H1 (cell line): ENCODE data around the gene PTCD3. TPM values are rescaled to one million over a fixed set of nuclear protein-coding genes. Genes with fewer than 3 reads are reported as not detected.

Source experiments
- CEBPB ChIP-seq: IDR thresholded peaks from 2 replicates; pipeline ENCODE4 v1.6.1; 2012; ENCODE audit warnings: low read depth, low read length
- CHD1 ChIP-seq: IDR thresholded peaks from 2 replicates; pipeline ENCODE4 v1.6.1; 2012; ENCODE audit warnings: low read depth, low read length, improper control_type of control experiment
- CHD2 ChIP-seq: IDR thresholded peaks from 2 replicates; pipeline ENCODE4 v1.6.1; 2012; ENCODE audit warnings: low read length, improper control_type of control experiment
- CTBP2 ChIP-seq: IDR thresholded peaks from 2 replicates; pipeline ENCODE4 v1.7.0; 2011; ENCODE audit warnings: borderline replicate concordance, mild to moderate bottlenecking, moderate library complexity, mixed read lengths, low read length; ENCODE audit not compliant: insufficient read depth, insufficient read length
- EGR1 ChIP-seq: IDR thresholded peaks from 2 replicates; pipeline ENCODE4 v1.6.1; 2011; ENCODE audit warnings: low read depth, low read length, borderline replicate concordance
- EP300 ChIP-seq, 2 experiments: IDR thresholded peaks; 1 replicate in 1 of 2; 2 replicates in 1 of 2; pipeline ENCODE4 v1.6.1; 2011 to 2012; ENCODE audit warnings: low read depth in 2 of 2, low read length in 2 of 2, mild to moderate bottlenecking in 2 of 2, borderline replicate concordance in 1 of 2, inconsistent platforms in 1 of 2, moderate library complexity in 1 of 2
- JUN ChIP-seq: IDR thresholded peaks from 2 replicates; pipeline ENCODE4 v1.6.1; 2011; ENCODE audit warnings: low read depth, mild to moderate bottlenecking, improper control_type of control experiment, low read length
- JUND ChIP-seq: IDR thresholded peaks from 2 replicates; pipeline ENCODE4 v1.6.1; 2011; ENCODE audit warnings: mild to moderate bottlenecking, improper control_type of control experiment, low read length
- KDM5A ChIP-seq: fragments of 200-600 bp; IDR thresholded peaks from 2 replicates; pipeline ENCODE4 v1.7.1; 2012; ENCODE audit warnings: mild to moderate bottlenecking, low read length, inconsistent platforms, mixed read lengths
- NRF1 ChIP-seq: IDR thresholded peaks from 2 replicates; pipeline ENCODE4 v1.6.1; 2011; ENCODE audit warnings: mild to moderate bottlenecking, low read depth, low read length, improper control_type of control experiment
- PHF8 ChIP-seq: fragments of 200-600 bp; sonication (generic); conservative IDR thresholded peaks from 2 replicates; pipeline ENCODE4 v1.7.1; 2012; ENCODE audit warnings: low read depth, mild to moderate bottlenecking, inconsistent platforms, low read length, moderate library complexity
- POLR2AphosphoS5 ChIP-seq: IDR thresholded peaks from 2 replicates; pipeline ENCODE4 v1.6.1; 2011; ENCODE audit warnings: low read depth, low read length
- RBBP5 ChIP-seq: IDR thresholded peaks from 2 replicates; pipeline ENCODE4 v1.7.1; 2012; ENCODE audit warnings: low read depth, mild to moderate bottlenecking, inconsistent platforms, low read length, moderate library complexity, borderline replicate concordance
- RXRA ChIP-seq: IDR thresholded peaks from 2 replicates; pipeline ENCODE4 v1.6.1; 2011; ENCODE audit warnings: low read depth, mild to moderate bottlenecking, low read length, moderate library complexity; ENCODE audit not compliant: insufficient read depth
- SAP30 ChIP-seq: fragments of 300-600 bp; sonication (generic); IDR thresholded peaks from 2 replicates; pipeline ENCODE4 v1.7.1; 2012; ENCODE audit warnings: low read length, moderate library complexity, mild to moderate bottlenecking, inconsistent platforms; ENCODE audit not compliant: insufficient read depth, insufficient replicate concordance
- SP2 ChIP-seq: IDR thresholded peaks from 2 replicates; pipeline ENCODE4 v1.6.1; 2012; ENCODE audit warnings: mild to moderate bottlenecking, low read length, inconsistent platforms
- SP4 ChIP-seq: IDR thresholded peaks from 2 replicates; pipeline ENCODE4 v1.6.1; 2012; ENCODE audit warnings: low read length, inconsistent platforms
- TAF1 ChIP-seq: IDR thresholded peaks from 2 replicates; pipeline ENCODE4 v1.6.1; 2011; ENCODE audit warnings: mild to moderate bottlenecking, low read depth, low read length
- TAF7 ChIP-seq: optimal IDR thresholded peaks from 2 replicates; pipeline ENCODE3; 2011; ENCODE audit warnings: low read depth, mild to moderate bottlenecking, inconsistent platforms, low read length, moderate library complexity, borderline replicate concordance
- TCF12 ChIP-seq: IDR thresholded peaks from 2 replicates; pipeline ENCODE4 v1.6.1; 2011; ENCODE audit warnings: low read depth, mild to moderate bottlenecking, low read length
- TEAD4 ChIP-seq: IDR thresholded peaks from 2 replicates; pipeline ENCODE4 v1.6.1; 2012; ENCODE audit warnings: low read depth, low read length, inconsistent platforms, mixed read lengths
- YY1 ChIP-seq: IDR thresholded peaks from 2 replicates; pipeline ENCODE4 v1.6.1; 2011; ENCODE audit warnings: low read depth, mild to moderate bottlenecking, low read length
- polyA plus RNA-seq, 7 experiments: library from polyadenylated mRNA; depleted of rRNA in 3 of 7; stranded (reverse) in 5 of 7; unstranded in 2 of 7; fragments of >200 nt in 5 of 7; fragments of 200-250 nt in 2 of 7; gene quantifications; 1 replicate in 5 of 7; 2 replicates in 1 of 7; 4 replicates in 1 of 7; pipeline versions ENCODE4 v1.2.1 to v1.2.3, GENCODE V29; 2011 to 2013; ENCODE audit warnings: missing spikeins in 2 of 7, mixed read lengths in 2 of 7
- total RNA-seq: library from RNA; stranded (reverse); fragmentation: NEBNext Ultra II Directional; extraction: Animal tissue kit (Norgen Biotek cat#: 25700); gene quantifications from 2 replicates; pipeline ENCODE4 v1.2.1, GENCODE V29; 2021

Gene PTCD3
- total and polyA plus RNA-seq, 2 of the 8 experiments (the other 6 are each of a cell fraction or from before 2014, with no cell fraction given), result 64.3 to 192 TPM

- no peak for TF ChIP-seq TCF12
- TF ChIP-seq TAF7, result peak; percentile 91
- TF ChIP-seq KDM5A, result peak; percentile 85
- peak; percentile 90 for TF ChIP-seq CHD1
- TF ChIP-seq JUN, result no peak
- no peak for TF ChIP-seq NRF1
- peak; percentile 90; the same call in 1 of the 2 replicates for TF ChIP-seq SP4
- peak; percentile 97 for TF ChIP-seq POLR2AphosphoS5
- peak in 1 of 2 experiments; percentile 96; a peak in 2 of 3 replicates for TF ChIP-seq EP300 (IDR thresholded peaks at IDR 0.05; ENCODE audit: borderline replicate concordance in 1 of 2, low read depth in 2 of 2, low read length in 2 of 2)
- TF ChIP-seq RXRA, result no peak
- TF ChIP-seq TEAD4, result no peak
- TF ChIP-seq SAP30, result peak; percentile 37
- no peak for TF ChIP-seq CTBP2
- peak; percentile 98 for TF ChIP-seq TAF1
- no peak for TF ChIP-seq EGR1
- TF ChIP-seq RBBP5, result peak; percentile 64; the same call in 1 of the 2 replicates
- peak; percentile 85 for TF ChIP-seq PHF8
- TF ChIP-seq YY1, result peak; percentile 96
- no peak for TF ChIP-seq CEBPB
- no peak for TF ChIP-seq SP2
- no peak for TF ChIP-seq CHD2
- peak; percentile 96 for TF ChIP-seq JUND
Measured at GRCh38 chr2:86105969-86106945, at the start of gene PTCD3 (continued).
